Peyer's patch (tissue), 4 donors: ENCODE measurements around the gene GASK1B. TPM values are rescaled to one million over a fixed set of nuclear protein-coding genes. Genes with fewer than 3 reads are reported as not detected.

Experiments
- DNase-seq, 3 donors: peaks; one replicate each; pipeline ENCODE4 v3.0.0-alpha.2; 2017 to 2019
- H3K27ac ChIP-seq, 4 donors: fragments of 200-600 bp; sonication (generic); one replicate each; pipeline ENCODE4 v1.5.1; 2016 to 2019
- H3K27me3 ChIP-seq, 2 donors: fragments of 200-600 bp; sonication (generic); one replicate each; pipeline ENCODE4 v1.5.1; 2019
- H3K36me3 ChIP-seq, 3 donors: fragments of 200-600 bp; sonication (generic); one replicate each; pipeline ENCODE4 v1.5.1; 2016 to 2019
- H3K4me1 ChIP-seq, 4 donors: fragments of 200-600 bp; sonication (generic); one replicate each; pipeline ENCODE4 v1.5.1; 2016 to 2019
- H3K4me3 ChIP-seq, 4 donors: fragments of 200-600 bp; sonication (generic); 1 replicate in 3 of 4; 2 replicates in 1 of 4; pipeline ENCODE4 v1.5.1; 2016 to 2019; ENCODE audit warnings: mild to moderate bottlenecking in 1 of 4
- H3K9me3 ChIP-seq, 4 donors: fragments of 200-600 bp; sonication (generic); one replicate each; pipeline ENCODE4 v1.5.1; 2016 to 2019; ENCODE audit warnings: mild to moderate bottlenecking in 1 of 4
- POLR2A ChIP-seq, 2 donors: fragments of 450-650 bp; IDR thresholded peaks; one replicate each; pipeline ENCODE4 v1.5.1; 2017; ENCODE audit warnings: antibody characterized with exemption in 2 of 2, mild to moderate bottlenecking in 2 of 2, moderate library complexity in 2 of 2
- total RNA-seq, 4 donors: library from RNA; depleted of rRNA; stranded (reverse); fragments of >200 nt; gene quantifications; one replicate each; pipeline ENCODE4 v1.1.0, GENCODE V29; 2016
- TF ChIP-seq, protein P1 (sequence below), 6 experiments: fragments of 450-650 bp in 4 of 6; fragments of 200-600 bp in 2 of 6; sonication (generic) in 1 of 6; IDR thresholded peaks; one replicate each; pipeline ENCODE4 v1.5.1; 2017 to 2019; ENCODE audit warnings: antibody characterized with exemption in 6 of 6, mild to moderate bottlenecking in 3 of 6, moderate library complexity in 1 of 6

The GASK1B gene
- total RNA-seq, 4 donors from 2014 or later = 8.8 to 59.4 (median 10.1) TPM

DNA sequence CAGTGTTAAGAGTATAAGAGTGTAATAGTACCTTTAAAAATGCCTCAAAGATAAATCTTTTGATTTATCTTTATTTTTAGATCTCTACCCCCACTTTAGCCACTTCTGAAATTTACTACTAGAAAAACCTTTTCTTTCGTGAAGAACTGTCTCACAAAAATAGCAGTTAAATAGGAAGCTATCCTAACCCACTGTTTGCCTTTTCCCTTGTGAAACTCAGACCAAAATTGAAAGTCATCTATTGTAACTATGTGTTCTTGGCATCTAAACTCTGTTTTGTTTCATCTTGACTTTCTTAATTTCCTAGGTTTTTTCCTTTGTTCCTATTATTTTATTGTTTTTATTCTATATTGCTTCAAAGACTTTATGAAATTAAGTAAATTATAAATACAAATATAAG lies 29.7 kb upstream of the GASK1B start:
- Histone ChIP-seq H3K4me1 (no peaks in the 10 kb centered on the region), H3K36me3 (no peaks in the 10 kb centered on the region), H3K4me3 (no peak overlapping the region), H3K27ac (no peak overlapping the region), H3K9me3 (no peaks in the 10 kb centered on the region), H3K27me3 (no peaks in the 10 kb centered on the region)
- no peak for DNase-seq
- no peak for TF ChIP-seq POLR2A (IDR thresholded peaks at IDR 0.05)
- TF ChIP-seq, protein P1, sequence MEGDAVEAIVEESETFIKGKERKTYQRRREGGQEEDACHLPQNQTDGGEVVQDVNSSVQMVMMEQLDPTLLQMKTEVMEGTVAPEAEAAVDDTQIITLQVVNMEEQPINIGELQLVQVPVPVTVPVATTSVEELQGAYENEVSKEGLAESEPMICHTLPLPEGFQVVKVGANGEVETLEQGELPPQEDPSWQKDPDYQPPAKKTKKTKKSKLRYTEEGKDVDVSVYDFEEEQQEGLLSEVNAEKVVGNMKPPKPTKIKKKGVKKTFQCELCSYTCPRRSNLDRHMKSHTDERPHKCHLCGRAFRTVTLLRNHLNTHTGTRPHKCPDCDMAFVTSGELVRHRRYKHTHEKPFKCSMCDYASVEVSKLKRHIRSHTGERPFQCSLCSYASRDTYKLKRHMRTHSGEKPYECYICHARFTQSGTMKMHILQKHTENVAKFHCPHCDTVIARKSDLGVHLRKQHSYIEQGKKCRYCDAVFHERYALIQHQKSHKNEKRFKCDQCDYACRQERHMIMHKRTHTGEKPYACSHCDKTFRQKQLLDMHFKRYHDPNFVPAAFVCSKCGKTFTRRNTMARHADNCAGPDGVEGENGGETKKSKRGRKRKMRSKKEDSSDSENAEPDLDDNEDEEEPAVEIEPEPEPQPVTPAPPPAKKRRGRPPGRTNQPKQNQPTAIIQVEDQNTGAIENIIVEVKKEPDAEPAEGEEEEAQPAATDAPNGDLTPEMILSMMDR (IDR thresholded peaks at IDR 0.05) = no peak

DNA sequence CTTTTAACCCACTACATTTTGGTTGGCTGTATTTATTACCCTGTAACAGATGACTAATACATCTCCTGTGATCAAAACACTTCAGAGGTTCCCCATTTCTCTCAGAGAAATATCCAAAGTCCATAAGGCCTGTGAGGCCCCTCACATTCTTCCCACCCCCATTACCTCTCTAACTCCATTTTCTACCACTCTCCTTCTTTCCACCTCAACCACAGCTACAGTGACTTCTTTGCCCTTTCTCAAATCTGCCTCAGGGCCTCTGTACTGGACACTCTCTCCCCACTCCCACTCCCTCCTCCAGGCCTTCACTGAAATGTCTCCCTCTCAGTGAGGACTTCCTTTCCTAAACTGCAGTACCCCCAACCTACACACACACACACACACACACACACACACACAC lies 29.1 kb upstream of the GASK1B start:
- no peak for TF ChIP-seq POLR2A (IDR thresholded peaks at IDR 0.05)
- TF ChIP-seq, protein P1 (IDR thresholded peaks at IDR 0.05) = no peak
- DNase-seq = no peak
- Histone ChIP-seq H3K27ac (no peak overlapping the region), H3K9me3 (no peaks in the 10 kb centered on the region), H3K4me1 (no peaks in the 10 kb centered on the region), H3K36me3 (no peaks in the 10 kb centered on the region), H3K27me3 (no peaks in the 10 kb centered on the region), H3K4me3 (no peak overlapping the region)

DNA sequence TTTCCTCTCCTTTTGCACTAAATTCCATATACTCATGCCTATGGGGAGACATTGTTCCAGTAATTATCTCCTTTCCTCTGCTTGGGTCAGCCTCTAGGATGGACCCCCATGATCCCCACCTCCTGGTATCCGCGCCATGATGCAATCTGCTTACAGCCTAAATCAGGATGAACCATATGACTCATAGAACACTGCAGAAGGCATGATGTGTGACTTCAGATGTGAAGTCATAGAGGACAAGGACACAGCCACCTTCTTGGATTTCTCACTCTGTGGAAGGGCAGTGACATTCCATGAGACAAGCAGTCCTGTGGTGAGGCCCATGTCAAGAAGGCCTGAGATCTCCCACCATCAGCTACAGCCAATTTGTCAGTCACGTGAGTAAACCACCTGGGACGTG lies 28.5 kb upstream of the GASK1B start:
- Histone ChIP-seq H3K27ac (no peak overlapping the region), H3K36me3 (no peaks in the 10 kb centered on the region), H3K4me3 (no peak overlapping the region), H3K4me1 (no peaks in the 10 kb centered on the region), H3K27me3 (no peaks in the 10 kb centered on the region), H3K9me3 (no peaks in the 10 kb centered on the region)
- no peak for DNase-seq
- TF ChIP-seq, protein P1 (IDR thresholded peaks at IDR 0.05) = no peak
- no peak for TF ChIP-seq POLR2A (IDR thresholded peaks at IDR 0.05)

DNA sequence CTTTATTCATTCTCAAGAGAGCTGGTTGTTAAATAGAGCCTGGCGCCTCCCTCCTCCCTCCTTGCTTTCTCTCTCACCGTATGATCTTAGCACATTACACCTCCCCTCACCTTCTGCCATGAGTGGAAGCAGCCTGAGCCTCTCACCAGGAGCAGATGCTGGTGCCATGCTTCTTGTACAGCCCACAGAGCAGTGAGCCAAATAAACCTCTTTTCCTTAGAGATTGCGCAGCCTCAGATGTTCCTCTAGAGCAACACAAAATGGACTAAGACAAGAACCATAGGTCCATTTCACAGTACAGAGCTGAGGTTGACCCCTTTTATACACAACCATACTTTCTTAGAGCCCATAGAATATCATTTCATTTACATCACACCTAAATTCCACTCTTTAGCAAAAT lies 27.4 kb upstream of the GASK1B start:
- no peak for DNase-seq
- Histone ChIP-seq H3K4me3 (no peak overlapping the region), H3K27ac (no peak overlapping the region), H3K4me1 (no peaks in the 10 kb centered on the region), H3K27me3 (no peaks in the 10 kb centered on the region), H3K9me3 (no peaks in the 10 kb centered on the region), H3K36me3 (no peaks in the 10 kb centered on the region)
- TF ChIP-seq POLR2A (IDR thresholded peaks at IDR 0.05) = no peak
- TF ChIP-seq, protein P1 (IDR thresholded peaks at IDR 0.05) = no peak

DNA sequence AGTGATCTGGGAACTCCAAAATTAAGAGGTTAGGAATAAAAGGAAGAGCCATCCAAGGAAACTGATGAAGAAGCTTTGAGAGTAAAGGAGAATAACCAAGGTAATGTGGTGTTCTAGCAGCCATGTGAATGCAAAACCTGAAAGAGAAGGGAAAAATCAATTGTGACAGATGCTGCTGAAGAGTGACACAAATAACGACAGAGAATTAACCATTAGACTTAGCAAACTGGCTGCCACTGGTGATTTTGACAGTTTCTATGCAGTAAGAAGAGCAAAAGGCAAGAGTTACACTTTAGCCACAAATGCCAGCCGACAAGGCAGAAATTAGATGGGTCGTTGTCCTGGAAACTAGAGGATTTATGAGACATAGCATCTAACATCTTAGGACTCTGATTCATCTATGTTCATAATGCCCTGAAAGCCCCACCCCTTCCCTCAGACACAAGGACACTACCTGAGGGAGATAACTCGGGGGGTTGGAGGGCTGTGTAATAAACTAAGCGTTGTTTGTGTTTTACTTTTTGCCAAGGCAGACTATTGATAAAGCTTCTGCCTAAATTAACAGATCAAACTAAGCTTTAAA lies 24.5 kb upstream of the GASK1B start:
- TF ChIP-seq, protein P1 (IDR thresholded peaks at IDR 0.05) = no peak
- TF ChIP-seq POLR2A (IDR thresholded peaks at IDR 0.05) = no peak
- no peaks in the 10 kb centered on the region for H3K4me1 ChIP-seq
- no peak overlapping the region for H3K27ac ChIP-seq
- no peak overlapping the region for H3K4me3 ChIP-seq
- no peaks in the 10 kb centered on the region for H3K36me3 ChIP-seq
- no peaks in the 10 kb centered on the region for H3K9me3 ChIP-seq
- H3K27me3 ChIP-seq = no peaks in the 10 kb centered on the region
- no peak for DNase-seq

DNA sequence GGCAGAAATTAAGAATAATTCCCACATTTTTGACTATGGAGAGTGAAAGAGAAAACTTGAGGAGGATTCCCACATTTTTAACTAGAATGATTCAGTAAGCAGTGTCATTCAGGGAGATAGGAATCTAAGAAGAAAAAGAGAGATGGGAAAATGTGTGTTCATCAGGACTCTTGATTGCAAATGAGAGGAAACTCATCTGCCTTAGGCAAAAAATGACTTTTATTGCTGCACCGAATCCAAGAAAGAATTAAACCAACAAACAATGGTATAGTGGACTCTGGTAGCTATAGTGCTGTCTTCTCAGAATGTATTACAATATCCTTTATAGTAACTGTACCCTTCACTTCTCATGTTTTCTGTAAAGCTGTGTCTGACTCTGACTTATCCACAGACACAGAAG lies 22.5 kb upstream of the GASK1B start:
- TF ChIP-seq, protein P1 (IDR thresholded peaks at IDR 0.05) = no peak
- TF ChIP-seq POLR2A (IDR thresholded peaks at IDR 0.05) = no peak
- Histone ChIP-seq H3K4me1 (no peaks in the 10 kb centered on the region), H3K4me3 (no peak overlapping the region), H3K36me3 (no peaks in the 10 kb centered on the region), H3K27ac (no peak overlapping the region), H3K27me3 (no peaks in the 10 kb centered on the region), H3K9me3 (no peaks in the 10 kb centered on the region)
- DNase-seq = no peak
